HG03354 (cell line): Measurements from ENCODE around the gene SUMO2.
"Not testable (repeated sequence)": the region's sequence is repeated elsewhere in the genome, so short reads cannot be mapped to it uniquely, and the experiment has no call there.

Source experiments
- ATAC-seq: cut with Tn5 transposase; IDR thresholded peaks from one replicate; pipeline ENCODE4 v1.9.1; 2021; ENCODE audit warnings: mild to moderate bottlenecking; ENCODE audit not compliant: unreplicated experiment, poor library complexity, severe bottlenecking

The SUMO2 gene

DNA sequence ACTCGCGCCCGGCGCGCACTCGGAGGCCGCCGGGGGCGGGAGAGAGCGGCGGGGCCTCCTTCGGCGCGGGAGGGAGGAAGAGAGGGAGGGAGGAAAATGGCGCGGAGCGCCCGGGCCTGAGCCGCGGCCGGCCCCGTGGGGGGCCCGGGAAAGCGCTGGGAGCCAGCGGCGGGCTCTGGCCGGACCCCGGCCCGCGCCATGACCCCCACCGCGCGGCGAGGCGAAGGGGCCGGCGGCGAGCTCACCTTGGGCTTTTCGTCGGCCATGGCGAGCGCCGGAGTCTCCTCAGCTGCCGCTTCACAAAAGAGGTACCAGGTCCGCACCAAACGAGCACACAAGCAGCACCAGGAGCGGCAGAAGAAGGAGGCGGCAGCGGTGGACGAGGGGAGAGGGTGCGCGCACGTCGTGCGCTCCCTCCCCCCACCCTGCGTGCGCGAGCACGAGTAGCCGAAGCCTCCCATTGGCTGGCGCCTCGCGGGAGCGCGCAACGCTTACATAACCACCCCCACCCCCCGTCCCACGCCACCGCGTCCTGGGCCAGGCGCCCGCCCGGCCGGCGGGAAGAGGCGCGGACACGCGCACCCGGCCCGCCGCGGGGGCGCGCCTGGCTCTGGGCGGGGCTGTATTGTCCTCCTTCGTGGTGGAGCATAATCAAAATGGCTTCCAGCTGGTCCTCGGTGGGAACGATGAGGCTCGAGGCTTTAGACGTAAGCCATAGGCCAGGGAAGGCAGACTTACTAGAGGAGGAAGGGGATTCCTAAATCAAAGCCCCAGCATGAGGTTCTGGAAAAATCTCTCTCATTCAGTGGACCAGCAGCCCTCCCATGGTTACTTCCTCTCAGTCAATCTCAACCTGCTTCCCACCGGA is at the start of gene SUMO2:
Gene SUMO2, minus strand, starts transcription at position 391 of the 868 bp plus-strand sequence. Its CDS starts 125 bp downstream, at position 266.
- ATAC-seq = peak; percentile 80

DNA sequence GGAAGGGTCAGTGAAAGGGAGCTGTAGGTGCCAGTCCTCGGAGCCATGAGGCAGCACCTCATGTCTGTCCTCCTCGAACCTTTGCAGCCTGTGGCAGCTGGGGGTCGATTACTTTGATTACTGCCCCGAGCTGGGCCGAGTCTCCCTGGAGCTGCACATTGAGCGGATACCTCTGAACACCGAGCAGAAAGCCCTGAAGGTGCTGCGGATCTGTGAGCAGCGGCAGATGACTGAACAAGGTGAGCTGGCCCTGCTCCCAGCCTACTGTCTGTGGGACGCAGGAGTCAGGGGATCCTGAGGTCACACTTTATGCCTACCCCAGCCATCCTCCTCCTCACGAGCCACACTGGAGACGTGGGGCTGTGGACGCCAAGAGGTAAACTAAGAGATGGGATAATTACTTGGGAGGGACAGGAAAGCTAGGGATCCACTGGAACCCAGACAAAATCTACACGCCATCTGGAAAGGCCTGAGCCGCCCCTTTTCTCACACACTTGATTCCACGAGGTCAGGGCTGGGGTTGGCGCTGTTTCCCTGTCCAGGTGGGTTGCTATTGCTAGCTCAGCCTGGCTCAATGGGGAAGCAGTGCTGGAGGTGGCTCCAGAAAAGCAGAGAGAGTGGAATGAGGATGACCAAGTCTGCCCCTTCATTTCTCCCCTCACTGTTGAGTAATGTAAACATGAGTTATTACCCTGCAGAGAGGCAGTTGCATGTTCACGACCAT is 49.1 kb upstream of the SUMO2 start:
- ATAC-seq = no peak

DNA sequence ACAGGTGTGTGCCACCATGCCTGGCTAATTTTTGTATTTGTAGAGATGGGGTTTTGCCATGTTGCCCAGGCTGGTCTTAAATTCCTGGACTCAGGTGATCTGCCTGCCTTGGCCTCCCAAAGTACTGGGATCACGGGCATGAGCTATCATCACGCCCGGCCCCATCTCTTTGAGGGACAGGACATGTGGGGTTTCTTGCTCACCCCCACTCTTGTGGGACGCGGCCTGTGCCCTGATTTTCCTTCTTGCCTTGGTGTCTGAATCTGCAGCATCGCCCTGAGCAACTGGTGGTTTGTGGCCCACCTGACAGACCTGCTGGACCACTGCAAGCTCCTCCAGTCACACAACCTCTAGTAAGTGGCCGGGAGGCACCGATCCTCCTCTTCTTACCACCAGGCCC is 48.3 kb upstream of the SUMO2 start:
- no peak for ATAC-seq

DNA sequence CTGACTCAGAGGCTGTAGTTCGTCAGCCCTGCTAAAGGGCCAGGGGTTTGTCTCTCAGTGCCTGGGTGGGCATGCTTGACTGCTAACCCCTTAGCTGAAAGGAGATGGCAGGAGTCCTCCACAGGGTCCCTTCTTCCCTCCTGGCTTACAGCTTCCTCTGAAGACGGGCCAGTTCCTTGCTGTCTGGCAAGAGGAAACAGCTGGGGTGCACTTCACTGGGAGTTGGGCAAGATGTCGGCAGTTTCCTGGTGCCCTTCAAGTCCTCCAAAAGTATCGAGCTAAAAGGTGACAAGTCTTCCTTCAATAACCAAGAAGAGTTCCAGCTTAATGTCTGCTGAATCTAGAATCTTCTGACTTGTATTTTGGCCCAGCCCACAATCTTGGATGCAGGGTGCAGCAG is 46.1 kb upstream of the SUMO2 start:
- no peak for ATAC-seq

DNA sequence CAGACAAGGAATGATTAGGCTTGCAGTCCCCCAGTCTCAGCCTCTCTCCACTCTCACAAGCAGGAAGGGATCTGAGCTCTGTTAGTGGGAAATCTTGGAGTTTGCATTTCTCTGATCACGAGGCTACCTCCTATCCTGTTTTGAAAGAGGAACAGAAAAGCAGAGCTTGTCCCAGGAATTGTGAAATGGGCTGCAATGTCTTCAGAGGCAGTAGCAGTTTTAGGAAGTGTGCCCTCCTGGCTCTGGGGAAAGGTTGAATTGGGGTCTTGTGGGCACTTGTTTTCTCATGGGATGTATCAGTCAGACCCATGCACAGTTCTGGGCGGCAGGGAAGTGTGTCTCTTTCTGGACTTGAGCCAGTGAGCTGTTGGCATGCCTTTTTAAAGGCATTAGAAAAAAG is 45.5 kb upstream of the SUMO2 start:
- ATAC-seq = no peak

DNA sequence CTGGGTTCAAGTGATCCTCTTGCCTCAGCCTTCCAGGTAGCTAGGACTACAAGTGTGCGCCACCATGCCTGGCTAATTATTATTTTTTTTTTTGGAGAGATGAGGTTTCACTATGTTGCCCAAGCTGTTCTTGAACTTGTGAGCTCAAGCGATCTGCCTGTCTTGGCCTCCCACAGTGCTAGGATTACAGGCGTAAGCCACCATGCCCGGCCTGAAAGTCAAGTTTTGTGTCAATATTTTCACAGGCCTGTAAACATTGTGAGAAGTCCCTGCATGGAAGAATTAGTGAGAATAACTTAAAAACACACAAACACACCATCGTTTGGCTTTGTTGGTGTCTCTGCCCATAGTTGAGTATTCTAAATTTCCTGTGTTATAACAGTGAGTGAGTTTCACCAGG is 45.0 kb upstream of the SUMO2 start:
- ATAC-seq = no peak

DNA sequence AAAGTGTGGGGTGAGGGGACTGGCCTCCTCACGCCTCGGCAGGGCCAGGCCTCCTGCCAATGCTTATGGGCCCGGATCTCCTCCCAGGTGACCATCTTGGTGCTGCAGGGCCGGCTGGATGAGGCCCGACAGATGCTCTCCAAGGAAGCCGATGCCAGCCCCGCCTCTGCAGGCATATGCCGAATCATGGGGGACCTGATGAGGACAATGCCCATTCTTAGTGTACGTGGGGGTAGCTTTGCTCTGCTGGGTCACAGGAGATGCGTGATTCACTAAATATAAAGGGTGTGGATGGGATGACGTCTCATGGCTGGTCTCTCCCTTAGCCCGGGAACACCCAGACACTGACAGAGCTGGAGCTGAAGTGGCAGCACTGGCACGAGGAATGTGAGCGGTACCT is 42.3 kb upstream of the SUMO2 start:
- ATAC-seq = no peak

DNA sequence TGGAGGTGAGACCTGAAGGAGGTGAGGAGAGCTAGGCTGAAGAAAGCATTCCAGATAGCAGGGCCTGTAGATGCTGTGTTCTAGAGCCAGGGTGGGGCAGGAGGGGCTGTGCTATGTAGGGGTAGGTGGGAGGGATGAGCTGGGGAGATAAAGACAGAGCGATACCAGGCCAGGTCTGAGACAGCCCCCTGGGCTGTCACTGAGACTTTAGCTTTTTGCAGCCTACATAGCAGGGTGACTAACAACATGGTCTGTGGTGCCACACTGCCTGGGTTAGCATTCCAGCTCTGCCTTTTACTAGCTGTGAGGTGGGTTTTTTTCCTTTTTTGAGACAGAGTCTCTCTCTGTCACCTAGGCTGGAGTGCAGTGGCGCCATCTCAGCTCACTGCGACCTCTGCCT is 37.1 kb upstream of the SUMO2 start:
- ATAC-seq = no peak

DNA sequence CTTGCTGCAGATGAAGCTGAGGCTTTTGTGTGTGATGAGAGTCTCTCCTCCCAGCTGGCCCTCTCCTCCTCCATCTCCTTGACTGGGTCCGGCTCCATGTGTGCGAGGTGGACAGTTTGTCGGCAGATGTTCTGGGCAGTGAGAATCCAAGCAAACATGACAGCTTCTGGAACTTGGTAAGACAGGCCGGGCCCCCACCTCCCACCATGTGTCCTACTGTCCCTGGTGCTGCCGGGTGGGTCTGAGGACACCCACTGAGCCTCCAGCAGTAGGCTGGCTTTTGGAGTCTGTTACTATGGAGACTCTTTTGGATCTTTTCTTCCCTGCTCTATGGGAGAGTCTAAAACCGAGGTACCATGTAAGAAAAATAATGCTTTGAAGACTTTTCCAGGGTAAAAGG is 35.4 kb upstream of the SUMO2 start:
- ATAC-seq = no peak

DNA sequence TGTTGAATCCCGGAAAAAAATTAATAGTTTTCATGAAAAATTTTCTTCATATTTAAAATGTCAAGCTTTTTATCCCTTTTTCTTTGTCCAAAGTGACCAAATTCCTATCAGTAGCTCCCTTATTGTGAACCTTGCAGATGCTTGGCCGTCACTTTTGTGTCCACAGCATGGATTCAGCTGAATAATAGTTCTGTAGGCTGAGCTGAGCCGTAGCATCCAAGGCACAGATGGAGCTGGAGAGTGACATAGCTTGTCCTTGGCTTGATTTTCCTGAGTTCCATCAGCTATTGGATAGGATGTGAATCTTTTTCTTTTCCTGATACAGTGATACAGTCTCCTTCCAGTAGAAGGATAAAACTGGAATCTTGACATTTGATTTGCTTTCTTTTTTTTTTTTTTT is 26.3 kb upstream of the SUMO2 start:
- ATAC-seq = no peak

DNA sequence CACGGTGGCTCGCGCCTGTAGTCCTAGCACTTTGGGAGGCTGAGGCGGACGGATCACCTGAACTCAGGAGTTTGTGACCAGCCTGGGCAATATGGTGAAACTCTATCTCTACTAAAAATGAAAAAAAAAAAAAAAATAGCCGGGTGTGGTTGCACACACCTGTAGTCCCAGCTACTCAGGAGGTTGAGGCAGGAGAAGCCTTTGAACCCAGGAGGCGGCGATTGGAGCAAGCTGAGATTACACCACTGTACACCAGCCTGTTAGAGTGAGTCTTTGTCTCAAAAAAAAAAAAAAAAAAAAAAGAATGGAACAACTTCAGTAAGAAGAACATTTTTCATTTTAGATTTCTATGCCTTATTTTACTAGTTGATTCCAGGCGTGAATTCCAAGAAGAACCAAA is 25.4 kb upstream of the SUMO2 start:
- ATAC-seq = no peak

DNA sequence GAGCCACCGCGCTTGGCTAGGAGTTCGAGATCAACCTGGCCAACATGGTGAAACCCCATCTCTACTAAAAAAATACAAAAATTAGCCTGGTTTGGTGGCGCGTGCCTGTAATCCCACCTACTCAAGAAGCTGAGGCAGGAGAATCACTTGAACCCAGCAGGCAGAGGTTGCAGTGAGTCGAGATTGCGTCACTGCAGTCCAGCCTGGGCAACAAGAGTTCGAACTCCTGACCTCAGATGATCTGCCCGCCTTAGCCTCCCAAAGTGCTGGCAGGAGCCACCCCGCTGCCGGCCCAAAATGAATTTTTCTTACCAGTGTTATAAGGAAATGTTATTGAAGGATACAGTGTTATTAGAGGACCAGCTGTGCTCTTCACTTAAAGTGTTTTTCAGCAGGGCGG is 25.0 kb upstream of the SUMO2 start:
- no peak for ATAC-seq

DNA sequence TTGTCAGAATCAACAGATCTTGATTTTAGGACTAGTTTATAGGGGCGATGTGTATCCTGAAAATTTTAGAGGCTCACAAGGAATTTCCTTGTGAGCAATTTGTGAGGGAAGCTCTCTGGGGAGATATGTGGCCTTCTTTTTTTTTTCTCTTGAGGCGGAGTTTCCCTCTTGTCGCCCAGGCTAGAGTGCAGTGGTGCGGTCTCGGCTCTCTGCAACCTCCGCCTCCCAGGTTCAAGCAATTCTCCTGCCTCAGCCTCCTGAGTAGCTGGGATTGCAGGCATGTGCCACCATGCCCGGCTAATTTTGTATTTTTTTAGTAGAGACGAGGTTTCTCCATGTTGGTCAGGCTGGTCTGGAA is 24.3 kb upstream of the SUMO2 start:
- ATAC-seq = not testable (repeated sequence)

DNA sequence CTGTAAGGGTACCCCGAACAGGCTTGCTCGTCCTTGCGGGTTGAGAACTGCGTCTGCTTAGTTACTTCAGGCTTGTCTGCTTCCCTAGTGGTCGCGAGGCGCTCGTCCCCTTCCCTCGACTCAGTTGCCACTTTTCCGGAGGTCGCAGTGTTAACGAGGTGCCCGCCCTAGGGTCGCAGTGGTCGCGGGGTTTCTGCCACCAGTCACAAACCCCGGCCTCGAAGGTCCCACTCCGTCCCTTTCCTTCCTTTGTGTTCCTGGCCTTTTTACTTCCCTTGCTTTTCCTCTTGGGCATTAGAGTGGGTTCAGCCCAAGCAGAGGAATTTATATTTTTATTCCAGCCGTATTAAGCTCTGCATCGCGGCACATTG is 23.0 kb upstream of the SUMO2 start:
- no peak for ATAC-seq

DNA sequence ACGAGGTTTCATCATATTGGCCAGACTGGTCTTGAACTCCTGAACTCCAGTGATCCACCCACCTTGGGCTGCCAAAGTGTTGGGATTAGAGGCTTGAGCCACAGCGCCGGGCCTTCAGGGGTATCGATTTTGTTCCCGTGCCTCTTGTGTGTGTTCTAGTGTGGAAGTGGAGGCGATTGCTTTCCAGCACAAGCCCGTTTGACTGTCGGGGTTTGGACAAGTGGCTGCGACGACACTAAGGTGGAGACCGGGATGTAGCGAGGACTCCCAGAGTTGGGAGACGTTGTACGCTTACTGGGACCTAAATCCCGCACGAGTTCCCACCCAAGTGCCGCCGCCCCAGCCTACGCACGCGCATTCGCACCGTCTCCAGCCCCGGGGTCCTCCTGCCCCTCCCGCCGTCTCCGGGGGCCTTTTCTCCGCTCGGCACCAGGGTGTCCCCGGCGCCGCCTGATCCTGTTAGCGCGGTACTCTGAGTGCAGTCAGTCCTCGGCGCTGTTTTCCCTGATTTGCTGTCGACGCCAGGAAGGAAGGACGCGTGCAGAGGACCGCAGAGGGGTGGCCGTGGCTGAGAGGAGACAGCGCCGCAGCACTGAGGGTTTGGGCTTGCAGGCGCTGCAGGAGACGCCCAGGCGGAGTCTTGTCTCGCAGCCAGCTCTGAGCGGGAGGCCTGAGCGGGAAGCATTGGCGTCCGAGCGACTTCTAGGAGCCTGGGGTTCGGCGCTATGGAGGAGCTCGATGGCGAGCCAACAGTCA is 22.5 kb upstream of the SUMO2 start, which contains the start of gene NUP85:
Gene NUP85, plus strand, starts transcription at position 643 of the 756 bp plus-strand sequence. Its CDS starts 83 bp downstream, at position 726.
- ATAC-seq = peak; percentile 74

DNA sequence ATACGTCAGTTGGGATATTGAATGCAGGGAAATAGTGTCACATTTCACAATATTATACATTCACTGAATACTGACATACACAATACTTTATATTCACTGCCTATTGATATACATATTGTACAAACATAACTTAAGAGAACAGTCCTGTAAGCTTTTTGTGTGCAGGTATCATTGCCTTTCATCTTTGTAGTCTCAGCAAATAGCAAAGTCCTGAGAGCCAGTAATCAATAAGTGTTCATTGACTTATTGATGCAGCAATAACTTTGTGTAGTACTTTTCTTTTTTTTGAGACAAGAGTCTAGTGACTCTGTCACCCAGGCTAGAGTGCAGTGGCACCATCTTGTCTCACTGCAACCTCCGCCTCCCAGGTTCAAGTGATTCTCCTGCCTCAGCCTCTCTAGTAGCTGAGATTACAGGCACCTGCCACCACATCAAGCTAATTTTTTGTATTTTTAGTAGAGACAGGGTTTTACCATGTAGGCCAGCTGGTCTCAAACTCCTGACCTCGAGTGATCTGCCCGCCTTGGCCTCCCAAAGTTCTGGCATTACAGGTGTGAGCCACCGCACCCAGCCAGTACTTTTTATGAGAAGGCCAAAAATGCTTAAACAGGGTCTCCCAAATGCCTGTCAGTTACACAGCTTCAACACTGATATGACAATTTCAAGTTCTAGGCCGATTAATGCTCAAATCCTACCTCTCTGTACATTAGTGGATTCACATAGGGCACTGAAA is 17.3 kb upstream of the SUMO2 start:
- no peak for ATAC-seq

DNA sequence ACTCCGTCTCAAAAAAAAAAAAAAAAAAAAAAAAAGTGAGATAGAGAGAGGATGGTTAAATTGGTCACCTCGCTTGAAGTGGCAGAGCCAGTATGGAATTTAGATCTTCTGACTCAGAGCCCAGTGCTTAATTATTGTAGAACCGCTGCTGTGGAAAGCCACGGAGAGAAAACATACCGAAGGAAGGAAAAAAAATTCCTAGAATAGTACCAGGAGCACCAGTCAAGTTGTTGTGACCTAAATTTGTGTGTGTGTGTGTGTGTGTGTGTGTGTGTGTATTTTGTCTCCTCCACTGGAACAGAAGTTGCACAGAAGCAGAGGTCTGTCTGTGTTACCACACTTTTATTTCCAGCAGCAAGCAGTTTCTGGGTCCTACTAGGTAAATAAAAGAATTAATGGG is 12.1 kb upstream of the SUMO2 start:
- no peak for ATAC-seq

DNA sequence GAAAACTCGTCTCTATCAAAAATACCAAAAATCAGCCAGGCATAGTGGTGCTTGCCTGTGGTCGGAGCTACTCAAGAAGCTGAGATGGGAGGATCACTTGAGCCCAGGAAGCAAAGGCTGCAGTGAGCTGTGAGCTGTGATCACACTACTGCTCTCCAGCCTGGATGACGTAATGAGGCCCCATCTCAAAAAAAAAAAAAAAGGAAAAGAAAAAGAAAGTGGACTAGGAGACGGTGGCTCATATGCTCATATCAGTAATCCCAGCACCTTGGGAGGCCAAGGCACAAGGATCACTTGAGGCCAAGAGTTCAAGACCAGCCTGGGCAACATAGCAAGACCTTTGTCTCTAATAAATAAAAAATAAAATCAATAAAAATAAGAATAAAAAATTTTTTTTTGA is 8.8 kb upstream of the SUMO2 start:
- ATAC-seq = no peak

DNA sequence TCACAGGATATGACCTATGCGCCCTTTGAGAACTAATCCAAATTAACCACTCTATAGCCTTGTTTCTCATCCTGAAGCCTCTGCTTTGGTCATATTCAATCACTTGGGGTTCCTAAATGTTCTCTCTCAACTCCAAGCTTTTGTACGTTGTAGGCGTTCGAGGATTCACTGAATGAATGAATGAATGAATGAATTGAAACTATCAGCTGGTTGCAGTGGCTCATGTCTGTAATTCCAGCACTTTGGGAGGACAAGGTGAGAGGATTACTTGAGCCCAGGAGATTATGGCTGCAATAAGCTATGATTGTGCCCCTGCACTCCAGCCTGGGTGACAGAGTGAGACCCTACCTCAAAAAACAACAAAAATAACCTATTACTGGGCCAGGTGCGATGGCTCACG is 5.9 kb upstream of the SUMO2 start:
- no peak for ATAC-seq
